Neural cell (in vitro differentiated cells): Measurements from ENCODE around the gene PPP2R2D.

Experiments used
- CTCF ChIP-seq: fragments of 450-650 bp; IDR thresholded peaks from 2 replicates; pipeline ENCODE4 v1.5.1; 2014; ENCODE audit warnings: antibody characterized with exemption, mild to moderate bottlenecking, moderate library complexity; ENCODE audit not compliant: poor library complexity, severe bottlenecking
- EP300 ChIP-seq: fragments of 450-650 bp; conservative IDR thresholded peaks from 2 replicates; pipeline ENCODE4 v1.6.1; 2014; ENCODE audit warnings: antibody characterized with exemption, mild to moderate bottlenecking, moderate library complexity; ENCODE audit not compliant: poor library complexity, severe bottlenecking
- EZH2 ChIP-seq: fragments of 200-600, 300-800 bp; shearing (Covaris generic), sonication (generic); IDR thresholded peaks from 2 replicates; pipeline ENCODE4 v1.6.1; 2014; ENCODE audit warnings: antibody characterized with exemption, low read length, borderline replicate concordance, mild to moderate bottlenecking; ENCODE audit not compliant: insufficient read depth, poor library complexity, severe bottlenecking
- MXI1 ChIP-seq: fragments of 450-650 bp; conservative IDR thresholded peaks from 2 replicates; pipeline ENCODE4 v1.6.1; 2014; ENCODE audit warnings: antibody characterized with exemption, mild to moderate bottlenecking; ENCODE audit not compliant: poor library complexity, severe bottlenecking
- POLR2AphosphoS5 ChIP-seq: IDR thresholded peaks from 2 replicates; pipeline ENCODE4 v1.6.1; 2012
- RAD21 ChIP-seq: fragments of 450-650 bp; conservative IDR thresholded peaks from 2 replicates; pipeline ENCODE4 v1.6.1; 2014; ENCODE audit warnings: antibody characterized with exemption, mild to moderate bottlenecking, moderate library complexity
- REST ChIP-seq: IDR thresholded peaks from 2 replicates; pipeline ENCODE4 v1.6.1; 2012; ENCODE audit warnings: borderline replicate concordance
- SMC3 ChIP-seq: fragments of 450-650 bp; conservative IDR thresholded peaks from 2 replicates; pipeline ENCODE4 v1.6.1; 2014; ENCODE audit warnings: antibody characterized with exemption, mild to moderate bottlenecking, moderate library complexity; ENCODE audit not compliant: poor library complexity

GRCh38 chr10:131931981-131932380 lies 31.2 kb downstream of the PPP2R2D start:
- no peak for TF ChIP-seq POLR2AphosphoS5
- no peak for TF ChIP-seq EZH2
- no peak for TF ChIP-seq REST
- TF ChIP-seq CTCF: no peak
- no peak for TF ChIP-seq MXI1
- no peak for TF ChIP-seq EP300
- TF ChIP-seq RAD21: no peak
- no peak for TF ChIP-seq SMC3
